Amniotic epithelial cell (primary cell): ENCODE results near the gene RHOG.
"Not testable (repeated sequence)": the region's sequence is repeated elsewhere in the genome, so short reads cannot be mapped to it uniquely, and the experiment has no call there.

Source experiments
- DNase-seq: peaks from one replicate; pipeline ENCODE4 v3.0.0-alpha.2; 2010; ENCODE audit warnings: low read depth

RHOG gene

DNA sequence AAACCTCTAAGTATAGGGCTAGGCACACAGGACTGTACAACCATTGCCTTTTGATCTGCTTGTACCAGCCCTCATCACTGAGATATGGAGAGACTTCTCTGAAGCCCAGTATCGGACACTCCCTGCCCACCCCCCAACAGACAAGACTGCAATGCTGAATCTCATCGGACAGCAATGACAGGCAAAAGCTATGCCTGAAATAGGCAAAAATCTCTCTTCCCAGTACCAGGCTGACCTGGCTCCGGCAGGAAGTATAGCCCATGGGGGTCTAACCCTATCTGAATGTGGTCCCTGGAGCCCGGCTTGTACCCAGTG lies 6.5 kb downstream of the RHOG start:
- peak; percentile 71 for DNase-seq

DNA sequence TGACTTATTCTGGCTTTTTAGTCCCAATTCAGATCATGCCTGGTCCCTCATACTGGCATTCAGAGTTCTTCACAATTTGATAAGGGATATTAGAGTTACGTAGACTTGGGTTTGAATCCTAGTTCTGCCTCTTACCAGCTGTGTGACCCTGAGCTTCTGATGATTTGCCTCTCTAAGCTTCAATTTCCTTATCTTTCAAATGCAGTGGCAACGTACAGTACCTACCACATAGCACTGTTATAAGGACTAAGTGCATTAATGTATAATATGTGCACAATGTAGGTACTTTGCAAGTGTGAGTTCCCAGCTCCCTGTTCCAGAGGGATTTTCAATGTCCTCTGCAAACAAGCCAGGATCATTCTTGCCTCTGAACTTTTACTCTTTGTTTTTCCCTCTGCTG lies 7.3 kb downstream of the RHOG start:
- DNase-seq = no peak

DNA sequence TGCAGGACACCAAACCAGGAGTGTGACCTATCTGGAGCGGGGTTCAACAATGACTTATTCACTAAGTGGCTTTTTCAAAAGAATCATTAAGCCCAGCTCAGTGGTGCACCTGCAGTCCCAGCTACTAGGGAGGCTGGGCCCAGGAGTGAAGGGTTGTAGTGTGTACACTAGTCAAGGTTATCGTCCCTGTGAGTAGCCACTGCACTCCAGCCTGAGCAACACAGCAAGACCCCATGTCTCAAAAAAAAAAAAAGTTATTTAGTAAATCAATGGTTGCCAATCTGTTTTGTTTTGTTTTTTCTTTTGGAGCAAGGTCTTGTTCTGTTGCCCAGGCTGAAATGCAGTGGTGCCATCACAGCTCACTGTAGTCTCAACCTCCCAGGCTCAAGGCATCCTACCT lies 7.9 kb downstream of the RHOG start:
- no peak for DNase-seq

DNA sequence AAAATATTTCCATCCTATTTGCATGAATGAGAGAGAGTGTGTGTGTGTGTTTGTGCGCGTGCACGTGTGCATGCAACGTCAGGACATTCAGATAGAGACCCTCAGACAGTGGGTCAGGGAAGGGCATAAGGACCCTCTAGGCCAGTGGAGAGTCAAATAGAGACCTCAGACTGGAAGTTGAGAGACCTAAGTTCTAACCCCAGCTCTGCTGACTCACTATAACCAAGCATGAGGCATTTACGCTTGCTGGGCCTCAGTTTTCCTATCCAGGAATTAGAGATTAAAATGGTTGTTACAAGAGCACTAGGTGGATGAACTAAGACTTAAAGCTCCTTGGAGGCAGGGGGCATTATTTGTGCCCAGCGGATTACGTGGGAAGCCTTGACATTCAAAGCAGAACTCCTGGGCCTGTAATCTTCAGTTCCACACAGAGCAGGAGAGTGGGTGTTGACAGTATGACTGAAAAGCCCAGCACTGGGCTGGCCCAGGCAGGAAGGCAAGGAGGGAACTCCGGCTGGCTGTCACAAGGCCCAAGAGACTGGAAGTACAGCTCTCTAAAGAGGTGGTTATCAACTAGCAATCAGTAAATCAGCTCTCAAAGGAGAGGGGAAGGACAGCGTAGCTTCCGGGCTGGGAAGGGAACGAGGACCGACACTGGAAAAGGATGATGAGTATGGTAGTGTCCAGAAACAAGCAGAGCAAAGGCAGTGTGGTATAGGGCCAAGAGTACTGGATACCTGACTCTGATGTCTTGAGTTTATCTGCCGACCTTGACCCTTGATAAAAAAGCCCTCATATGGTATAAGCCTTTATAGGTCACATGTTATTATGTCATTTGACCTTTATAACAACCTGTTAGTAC lies 9.2 kb downstream of the RHOG start:
- DNase-seq = no peak

DNA sequence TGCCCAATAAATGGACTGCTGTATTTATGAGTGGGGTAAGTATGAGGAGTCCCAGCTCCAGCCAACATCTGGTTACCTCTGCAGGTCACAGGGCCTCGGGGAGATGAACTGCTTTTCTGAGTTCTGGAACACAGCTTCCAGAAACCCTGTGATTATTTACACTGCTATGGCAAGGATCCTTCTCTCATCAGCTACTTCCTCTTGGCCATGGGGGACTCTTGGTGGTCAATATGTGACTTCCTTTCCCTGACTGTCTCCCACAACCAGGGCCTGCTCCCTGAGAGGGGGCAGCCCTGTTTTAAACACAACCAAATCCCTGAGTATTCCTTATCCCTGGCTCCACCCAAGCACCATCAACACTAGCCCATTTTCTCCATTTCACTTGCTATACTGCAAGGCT lies 10.0 kb downstream of the RHOG start:
- DNase-seq = no peak

DNA sequence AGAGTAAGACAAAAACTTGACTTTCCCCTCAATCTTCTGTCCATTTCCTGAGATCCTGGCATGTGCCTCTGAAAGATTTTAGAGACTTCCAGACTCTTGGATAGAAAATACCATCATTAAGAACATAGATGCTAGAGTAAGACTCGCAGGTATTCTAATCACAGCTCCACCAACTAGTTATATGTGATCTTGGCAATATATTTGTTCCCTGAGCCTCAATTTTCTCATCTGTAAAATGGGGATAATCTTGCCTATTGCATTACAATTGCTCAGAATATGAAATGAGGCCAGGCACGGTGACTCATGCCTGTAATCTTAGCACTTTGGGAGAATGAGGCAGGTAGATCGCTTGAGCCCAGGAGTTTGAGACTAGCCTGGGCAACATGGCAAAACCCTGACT lies 10.7 kb downstream of the RHOG start:
- no peak for DNase-seq

DNA sequence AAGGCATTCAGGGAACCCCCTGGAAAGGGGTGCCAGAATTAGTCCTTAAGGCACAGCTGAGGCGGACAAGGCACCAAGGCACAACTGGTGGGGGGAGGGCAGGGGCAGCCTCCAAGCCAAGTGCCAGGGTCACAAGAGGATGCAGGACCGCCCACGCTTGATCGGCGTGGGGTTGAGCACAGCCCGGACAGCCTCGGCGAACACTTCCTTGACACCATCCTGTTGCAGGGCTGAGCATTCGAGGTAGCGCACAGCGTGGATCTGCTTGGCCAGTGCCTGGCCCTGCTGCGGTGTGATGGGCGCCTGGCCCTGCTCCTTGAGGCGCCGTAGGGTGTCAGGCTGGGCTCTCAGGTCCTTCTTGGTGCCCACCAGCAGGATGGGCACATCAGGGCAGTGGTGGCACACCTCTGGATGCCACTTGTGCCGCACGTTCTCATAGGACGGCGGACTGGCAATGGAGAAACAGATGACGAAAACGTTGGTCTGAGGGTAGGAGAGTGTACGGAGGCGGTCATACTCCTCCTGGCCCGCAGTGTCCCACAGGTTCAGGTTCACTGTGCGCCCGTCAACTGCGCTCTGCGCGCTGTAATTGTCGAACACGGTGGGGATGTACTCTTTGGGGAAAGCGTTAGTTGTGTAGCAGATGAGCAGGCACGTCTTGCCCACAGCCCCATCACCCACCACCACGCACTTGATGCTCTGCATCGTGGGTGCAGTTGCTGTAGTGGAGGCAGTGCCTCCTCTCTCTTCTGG lies 13.1 kb downstream of the RHOG start:
- DNase-seq = no peak

DNA sequence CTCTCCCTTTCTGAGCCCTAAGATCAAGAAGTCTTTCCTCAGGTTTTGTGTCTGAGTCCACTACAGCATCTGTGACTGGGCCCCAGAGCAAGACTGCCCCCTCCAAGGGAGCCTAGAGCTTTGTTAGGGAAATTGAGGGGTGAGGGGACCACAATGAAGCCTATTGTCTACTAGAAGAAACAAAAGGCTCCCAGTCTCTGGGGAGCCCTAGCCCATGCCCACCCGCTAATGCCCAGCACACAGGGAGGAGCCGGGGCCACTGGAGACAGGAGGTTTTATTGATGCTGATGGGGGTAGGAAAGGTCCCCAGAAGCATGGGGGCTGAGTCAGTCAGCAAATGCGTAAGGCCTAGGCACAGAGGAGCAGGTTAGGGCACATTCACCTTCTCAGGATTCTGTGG lies 14.0 kb downstream of the RHOG start:
- DNase-seq = no peak

DNA sequence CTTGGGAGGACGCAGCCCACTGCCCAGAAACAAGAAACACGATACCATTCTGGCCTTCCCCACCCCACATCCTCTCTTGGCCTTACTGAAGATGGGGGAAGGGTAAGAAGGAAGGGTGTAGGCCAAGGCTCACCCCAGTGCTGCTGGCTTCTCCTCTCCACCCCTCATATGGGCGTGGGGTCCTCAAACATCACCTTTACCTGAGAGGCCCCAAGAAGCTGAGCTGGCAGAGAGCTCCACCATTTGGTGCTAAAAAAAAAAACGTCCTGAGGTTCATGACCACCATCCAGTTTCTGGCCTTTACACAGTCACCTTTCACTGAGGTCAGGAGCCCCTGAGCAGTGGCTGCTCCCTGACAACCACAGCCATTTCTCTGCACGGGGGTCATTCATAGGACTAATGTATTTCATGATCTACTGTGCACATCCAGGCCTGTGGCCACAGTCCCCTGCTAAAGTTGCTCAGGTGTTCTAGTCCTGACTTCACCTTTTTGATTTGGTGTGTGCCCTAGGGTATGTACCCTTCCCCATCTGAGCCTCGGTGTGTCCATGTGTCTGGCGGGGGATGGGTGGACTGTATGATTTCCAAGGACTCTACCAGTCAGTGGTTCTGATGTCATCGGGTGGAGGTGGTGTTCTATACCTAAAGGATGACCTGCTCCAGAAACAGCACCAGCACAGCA lies 15.1 kb downstream of the RHOG start:
- no peak for DNase-seq

DNA sequence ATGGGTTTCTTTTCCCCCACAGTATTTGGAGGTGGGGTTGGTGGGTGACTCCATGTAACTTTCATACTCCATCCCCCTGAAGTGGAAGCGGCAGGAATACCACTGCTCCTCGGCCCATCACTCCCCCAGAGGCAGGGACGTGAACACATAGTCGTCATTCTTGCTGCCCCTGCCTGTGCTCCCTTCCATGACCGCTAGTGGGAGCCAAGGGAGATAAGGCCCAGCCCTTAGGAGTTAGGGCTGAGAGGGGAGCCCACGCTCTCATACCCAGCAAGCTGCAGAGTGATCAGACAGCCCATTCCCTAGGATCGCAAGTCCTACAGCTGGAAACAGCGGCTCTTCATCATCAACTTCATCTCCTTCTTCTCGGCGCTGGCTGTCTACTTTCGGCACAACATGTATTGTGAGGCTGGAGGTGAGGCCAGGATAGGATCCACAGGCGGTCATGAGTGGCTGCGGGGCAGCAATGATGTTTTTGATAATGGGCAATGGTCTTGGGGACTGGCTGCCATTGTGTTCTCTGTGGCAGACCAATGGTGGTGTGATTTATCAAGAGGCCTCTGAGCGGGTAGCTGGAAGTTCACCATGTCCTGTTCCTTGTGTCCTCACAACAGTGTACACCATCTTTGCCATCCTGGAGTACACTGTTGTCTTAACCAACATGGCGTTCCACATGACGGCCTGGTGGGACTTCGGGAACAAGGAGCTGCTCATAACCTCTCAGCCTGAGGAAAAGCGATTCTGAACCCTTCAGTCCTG lies 15.9 kb downstream of the RHOG start:
- peak; percentile 55 for DNase-seq

DNA sequence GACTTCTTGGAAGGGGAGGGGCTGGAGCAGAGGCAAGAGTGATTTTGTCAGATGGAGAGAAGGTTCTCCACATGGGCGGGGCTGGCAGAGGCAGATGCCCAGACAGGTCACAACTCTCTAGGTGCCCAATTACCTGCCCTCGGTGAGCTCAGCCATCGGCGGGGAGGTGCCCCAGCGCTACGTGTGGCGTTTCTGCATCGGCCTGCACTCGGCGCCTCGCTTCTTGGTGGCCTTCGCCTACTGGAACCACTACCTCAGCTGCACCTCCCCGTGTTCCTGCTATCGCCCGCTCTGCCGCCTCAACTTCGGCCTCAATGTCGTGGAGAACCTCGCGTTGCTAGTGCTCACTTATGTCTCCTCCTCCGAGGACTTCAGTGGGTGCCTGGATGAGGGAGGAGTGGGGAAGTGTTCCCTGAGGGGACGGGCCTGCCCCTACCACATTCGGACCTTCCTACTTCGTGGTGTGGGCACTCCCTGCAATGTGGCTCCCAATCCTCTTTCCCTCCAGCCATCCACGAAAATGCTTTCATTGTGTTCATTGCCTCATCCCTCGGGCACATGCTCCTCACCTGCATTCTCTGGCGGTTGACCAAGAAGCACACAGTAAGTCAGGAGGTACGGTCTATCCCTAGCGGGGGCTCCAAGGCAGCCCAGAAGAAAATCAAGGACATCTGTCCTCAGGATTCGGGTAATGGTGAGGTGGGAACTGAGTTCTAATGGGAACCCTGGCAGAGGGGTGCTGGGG lies 16.8 kb downstream of the RHOG start:
- DNase-seq = no peak

DNA sequence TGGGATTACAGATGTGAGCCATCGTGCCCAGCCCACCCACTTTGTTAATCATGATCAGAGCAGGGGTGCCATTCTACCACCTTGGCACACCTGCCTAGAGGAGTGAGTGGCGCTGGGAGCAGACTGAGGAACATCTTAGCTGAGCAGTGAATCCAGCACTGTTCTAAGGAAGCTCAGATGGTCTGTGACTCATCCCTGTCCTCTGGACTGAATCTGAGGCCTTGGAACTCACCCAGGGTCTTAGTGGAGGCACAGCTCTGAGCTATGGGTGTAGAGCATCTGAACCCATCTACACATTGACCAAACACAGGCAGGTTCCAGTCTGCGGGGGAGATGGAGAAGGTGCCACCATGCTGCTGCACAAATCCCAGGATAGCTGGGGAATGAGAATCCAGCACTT lies 17.5 kb downstream of the RHOG start:
- peak; percentile 80 for DNase-seq

DNA sequence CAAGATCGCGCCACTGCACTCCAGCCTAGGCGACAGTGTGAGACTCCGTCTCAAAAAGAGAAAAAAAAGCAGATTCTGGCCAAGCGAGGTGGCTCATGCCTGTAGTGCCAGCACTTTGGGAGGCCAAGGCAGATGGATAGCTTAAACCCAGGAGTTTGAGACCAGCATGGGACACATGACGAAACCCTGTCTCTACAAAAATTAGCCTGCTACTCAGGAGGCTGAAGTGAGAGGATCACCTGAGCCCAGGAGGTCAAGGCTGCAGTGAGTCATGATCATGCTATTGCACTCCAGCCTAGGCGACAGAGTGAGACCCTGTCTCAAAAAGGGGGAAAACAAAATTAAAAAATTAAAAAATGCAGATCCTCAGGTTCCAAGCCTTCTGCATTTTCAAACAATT lies 18.4 kb downstream of the RHOG start:
- no peak for DNase-seq

DNA sequence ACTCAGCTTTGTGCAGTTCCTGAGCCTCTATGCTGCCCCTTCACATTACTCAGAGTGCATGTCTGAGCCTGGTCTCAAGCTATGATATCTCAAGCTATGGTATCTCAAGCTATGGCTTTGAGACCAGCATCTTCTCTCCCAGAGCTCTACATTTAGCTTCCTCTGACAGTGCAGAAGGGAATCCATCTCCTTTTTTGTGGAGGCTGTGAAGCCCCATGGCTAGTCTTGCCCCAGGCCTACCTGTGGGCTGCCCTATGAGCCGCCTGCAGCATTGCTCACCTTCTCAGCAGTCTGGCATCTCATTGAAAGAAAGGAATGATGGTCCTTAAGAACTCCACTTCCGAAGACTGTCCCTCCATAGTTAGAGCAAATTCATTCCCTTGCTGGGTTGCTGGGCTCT lies 19.8 kb downstream of the RHOG start:
- DNase-seq = no peak

DNA sequence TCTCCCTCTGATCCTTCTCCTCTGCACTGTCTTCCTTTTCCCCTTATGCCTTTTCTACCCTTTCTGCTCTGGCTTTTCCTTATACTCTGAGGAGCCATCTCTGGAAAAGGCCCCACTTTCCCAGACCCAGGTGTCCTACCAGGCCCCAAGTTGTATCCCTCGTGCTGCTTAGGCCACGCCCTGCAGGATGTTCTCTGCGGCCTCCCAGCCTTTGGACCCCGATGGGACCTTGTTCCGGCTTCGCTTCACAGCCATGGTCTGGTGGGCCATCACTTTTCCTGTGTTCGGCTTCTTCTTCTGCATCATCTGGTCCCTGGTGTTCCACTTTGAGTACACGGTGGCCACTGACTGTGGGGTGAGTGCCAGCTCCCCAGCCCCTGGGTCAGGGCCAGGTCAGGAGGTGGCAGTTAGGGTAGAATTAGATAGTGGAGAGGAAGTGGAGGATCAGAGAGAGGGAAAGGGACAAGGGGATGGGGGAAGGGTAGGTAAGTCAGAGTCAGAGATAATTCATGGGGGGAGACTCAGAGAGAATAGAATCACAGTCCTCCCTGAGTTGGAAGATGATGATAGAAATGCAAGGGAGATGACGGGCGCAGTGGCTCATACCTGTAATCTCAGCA lies 23.5 kb downstream of the RHOG start:
- DNase-seq = no peak

DNA sequence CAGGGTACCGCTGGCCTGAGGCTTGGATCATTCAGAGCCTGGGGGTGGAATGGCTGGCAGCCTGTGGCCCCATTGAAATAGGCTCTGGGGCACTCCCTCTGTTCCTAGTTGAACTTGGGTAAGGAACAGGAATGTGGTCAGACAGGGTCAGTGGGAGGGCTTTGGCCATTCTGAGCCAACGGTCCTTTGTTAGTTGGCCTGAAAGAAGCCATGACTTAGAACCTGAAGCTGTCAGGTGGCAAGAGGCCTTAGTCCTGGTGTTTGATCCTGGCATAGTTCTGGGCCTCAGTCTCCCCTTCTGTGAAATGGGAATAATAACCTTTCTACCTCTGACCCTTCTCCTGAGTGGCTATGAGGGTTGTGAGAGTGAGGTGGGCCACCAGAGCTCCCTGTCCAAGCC lies 24.1 kb downstream of the RHOG start:
- no peak for DNase-seq

DNA sequence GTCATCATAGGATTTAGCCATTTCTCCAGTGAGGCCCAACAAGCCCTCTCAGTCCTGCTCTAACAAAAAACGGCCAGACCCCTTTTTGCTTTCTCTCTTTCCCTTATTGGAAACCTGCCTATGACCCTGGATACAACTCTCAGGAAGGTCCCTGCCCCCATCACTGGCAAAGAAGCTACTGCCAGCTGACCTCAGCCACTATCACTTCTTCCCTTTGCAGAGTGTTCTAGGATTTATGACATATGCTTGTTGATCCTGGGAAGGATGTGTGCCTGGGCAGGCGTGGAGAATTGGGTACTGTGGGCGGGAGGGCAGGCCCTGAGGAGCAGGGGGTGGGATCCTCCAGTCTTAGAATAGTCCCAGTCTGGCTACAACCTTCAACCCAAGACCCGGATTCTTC lies 24.9 kb downstream of the RHOG start:
- no peak for DNase-seq

DNA sequence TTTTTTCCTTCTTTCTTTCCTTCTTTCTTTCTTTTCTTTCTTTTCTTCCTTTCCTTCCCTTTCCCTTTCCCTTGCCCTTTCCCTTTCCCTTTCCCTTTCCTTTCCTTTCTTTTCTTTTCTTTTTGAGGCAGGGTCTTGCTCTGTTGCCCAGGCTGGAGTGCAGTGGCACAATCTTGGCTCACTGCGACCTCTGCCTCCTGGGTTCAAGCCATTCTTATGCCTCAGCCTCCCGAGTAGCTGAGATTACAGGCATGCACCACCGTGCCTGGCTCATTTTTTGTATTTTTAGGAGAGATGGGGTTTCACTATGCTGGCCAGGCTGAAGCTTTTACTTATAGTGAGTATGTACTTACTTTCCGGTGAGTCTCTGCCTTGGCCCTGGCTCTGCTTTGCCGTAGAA lies 25.9 kb downstream of the RHOG start:
- not testable (repeated sequence) for DNase-seq

DNA sequence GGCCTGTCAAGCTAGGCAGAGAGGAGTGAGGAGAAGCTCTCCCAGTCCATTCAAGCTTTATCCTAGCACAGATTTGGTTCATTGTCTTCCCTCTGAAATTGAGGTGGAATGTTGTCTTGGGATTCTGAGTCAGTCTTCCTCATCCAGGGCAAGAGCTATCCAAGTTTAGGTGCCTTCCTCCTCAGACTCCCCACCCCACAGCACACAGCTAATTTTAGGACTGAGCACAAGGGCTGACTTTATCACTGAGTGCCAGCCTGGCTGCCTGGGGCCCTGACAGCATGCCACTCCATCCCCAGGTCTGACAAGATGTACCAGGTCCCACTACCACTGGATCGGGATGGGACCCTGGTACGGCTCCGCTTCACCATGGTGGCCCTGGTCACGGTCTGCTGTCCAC lies 29.8 kb downstream of the RHOG start:
- DNase-seq = no peak

DNA sequence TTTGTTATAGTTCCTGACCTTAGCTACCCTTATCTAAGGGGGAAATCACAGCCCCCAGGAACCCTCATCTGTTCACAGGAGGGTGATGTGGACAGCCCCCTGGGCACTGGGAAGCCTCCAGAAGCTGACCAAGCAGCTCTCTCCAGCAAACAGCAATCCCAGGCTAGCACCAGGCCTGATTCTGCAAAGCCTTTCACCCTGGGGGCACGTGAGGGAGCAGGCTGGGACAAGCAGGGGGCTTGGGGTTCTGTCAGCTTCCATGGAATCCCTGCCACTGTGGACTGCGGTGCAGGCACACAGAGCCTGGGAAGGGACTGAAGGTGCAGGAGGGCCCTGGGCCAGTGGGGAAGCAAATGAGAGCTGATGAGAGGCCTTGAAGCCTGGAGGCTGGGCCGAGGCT lies 30.3 kb downstream of the RHOG start:
- DNase-seq = no peak

DNA sequence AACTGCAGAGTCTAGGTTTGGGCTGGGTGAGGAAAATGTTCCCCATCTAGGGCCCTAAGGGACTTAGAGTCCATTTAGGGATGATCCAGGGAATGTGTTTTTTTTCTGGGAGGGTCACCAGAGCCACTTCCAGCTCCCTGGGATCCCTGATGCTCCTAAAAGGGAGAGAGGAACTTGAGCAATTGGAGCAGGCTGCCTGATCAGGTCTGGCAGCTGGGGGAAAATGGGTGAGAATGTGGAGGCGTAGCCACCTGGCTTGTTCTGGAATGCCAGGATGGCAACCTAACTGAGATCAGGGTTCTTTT lies 31.2 kb downstream of the RHOG start:
- no peak for DNase-seq
